HG03442 (cell line): ENCODE data around the gene XPR1.
"Not testable (repeated sequence)": the region's sequence is repeated elsewhere in the genome, so short reads cannot be mapped to it uniquely, and the experiment has no call there.

Experiments used
- ATAC-seq: cut with Tn5 transposase; IDR thresholded peaks from one replicate; pipeline ENCODE4 v1.9.1; 2021; ENCODE audit warnings: mild to moderate bottlenecking, moderate library complexity; ENCODE audit not compliant: unreplicated experiment

XPR1 gene

GRCh38 chr1:180777072-180777689 is 145.4 kb downstream of the XPR1 start:
- no peak for ATAC-seq

DNA sequence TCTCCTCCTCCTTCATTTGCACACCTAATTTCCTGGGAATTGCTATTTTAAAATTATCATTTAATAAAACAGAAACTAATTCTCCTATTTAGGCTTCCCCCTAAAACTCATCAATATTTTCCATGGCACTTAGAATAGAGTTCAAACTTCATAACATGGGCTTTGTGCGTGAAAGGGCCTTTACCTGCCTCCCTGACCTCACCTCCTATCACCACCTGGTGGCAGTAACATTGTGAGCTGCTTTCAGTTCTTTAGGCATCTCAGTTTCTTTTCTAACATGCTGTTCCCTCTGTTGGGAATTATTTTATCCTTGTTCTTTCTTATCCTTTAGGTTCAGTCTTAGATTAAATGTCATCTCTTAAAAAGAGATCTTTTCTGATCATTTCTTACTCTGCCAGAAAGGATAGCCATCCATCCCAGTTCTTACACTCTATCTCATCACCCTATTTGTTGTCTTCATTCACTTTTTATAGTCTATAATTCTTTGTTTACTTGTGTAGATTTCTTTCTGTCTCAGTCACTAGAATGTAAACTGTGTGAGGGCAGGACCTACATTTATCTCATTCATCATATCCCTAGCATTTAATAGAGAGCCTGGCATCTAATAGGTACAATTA is 147.1 kb downstream of the XPR1 start:
- ATAC-seq = no peak

DNA sequence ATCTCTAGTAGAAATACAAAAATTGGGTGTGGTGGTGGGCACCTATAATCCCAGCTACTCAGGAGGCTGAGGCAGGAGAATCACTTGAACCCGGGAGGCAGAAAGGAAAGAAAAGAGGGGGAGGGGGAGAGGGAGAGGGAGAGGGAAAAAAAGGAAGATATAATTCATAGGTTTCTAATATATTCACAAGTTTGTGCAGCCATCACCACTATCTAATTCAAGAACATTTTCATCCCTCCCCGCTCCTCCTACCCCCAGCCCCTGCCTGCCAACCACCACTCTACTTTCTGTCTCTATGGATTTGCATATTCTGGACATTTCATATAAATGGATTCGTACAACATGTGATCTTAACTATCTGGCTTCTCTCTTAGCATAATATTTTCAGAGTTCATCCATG is 147.8 kb downstream of the XPR1 start:
- no peak for ATAC-seq

GRCh38 chr1:180781718-180782117 is 149.9 kb downstream of the XPR1 start:
- ATAC-seq = no peak

GRCh38 chr1:180785291-180785690 is 153.5 kb downstream of the XPR1 start:
- ATAC-seq = no peak

GRCh38 chr1:180785887-180786286 is 154.1 kb downstream of the XPR1 start:
- no peak for ATAC-seq

GRCh38 chr1:180786624-180787023 is 154.8 kb downstream of the XPR1 start:
- no peak for ATAC-seq

- ATAC-seq = no peak
Observed at GRCh38 chr1:180787628-180788307, 155.9 kb downstream of the XPR1 start.

GRCh38 chr1:180789460-180789859 is 157.6 kb downstream of the XPR1 start:
- no peak for ATAC-seq

GRCh38 chr1:180791152-180791551 is 159.3 kb downstream of the XPR1 start:
- ATAC-seq = not testable (repeated sequence)

DNA sequence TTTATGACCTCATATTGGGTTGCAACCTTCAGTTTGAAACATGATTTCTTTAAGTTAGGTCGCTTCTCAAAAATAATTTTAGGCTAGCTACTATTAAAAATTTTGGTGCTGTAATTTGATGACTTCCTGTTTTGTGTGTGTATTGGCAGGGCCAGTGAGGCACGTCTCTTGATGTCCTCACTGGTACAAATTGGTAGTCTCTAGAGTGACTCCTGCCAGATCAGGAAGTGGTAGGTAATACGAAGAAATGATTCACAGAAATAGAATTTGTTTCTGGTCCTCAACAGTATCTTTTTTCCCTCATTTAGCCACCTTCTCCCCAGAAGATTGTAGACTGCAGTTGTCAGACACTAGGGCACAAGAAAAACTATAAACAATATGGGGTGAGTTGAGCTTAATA is 160.0 kb downstream of the XPR1 start:
- no peak for ATAC-seq

DNA sequence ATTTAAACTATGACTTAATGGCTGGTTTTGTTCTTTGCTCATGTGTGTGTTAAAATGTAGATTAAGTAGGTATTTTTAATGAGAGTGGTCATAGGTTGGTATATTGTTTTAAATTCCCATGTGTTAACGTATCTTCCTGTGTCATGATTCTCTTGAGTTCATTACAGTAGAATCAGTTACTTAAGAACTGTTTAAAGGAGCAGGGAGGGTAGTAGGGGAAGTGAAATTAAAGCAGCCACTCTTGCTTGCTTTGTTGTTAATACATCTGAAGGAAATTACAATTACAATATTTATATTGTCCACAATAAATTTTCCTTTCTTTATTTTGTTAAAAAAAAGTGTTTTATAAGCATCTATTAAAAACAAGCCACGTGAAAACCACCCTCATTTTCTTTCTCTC is 161.6 kb downstream of the XPR1 start:
- no peak for ATAC-seq

DNA sequence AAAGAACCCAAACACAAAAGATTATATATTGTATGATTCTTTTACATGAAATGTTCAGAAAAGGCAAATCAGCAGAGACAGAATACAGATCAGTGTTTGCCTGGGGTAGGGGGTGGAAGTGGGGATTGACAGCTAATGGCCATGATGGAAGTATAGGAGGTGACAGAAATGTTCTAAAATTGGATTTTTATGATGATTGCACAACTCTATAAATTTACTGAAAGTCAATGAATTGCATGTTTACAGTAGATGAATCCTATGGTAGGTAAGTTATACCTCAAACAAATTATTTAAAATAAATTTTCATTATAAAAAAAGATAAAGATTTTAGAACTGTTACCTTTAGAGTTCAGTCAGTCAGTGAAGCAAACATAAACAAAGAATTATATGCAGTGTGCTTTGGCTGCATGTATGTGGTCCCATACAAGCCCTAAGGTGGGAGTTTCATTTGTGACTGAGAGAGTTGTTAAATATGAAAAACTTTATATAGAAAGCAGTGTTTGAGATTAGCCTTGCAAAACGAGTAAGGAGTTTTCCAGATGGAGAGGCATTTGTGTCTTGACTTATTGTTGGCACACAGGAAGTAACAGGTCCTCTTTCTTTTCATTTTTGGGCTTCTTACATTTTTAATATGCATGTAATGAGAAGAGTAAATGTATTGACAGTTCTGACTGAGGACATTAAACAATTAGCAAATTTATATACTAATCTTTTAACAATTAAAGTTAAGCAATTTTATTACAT is 165.2 kb downstream of the XPR1 start:
- no peak for ATAC-seq

GRCh38 chr1:180800945-180801344 is 169.1 kb downstream of the XPR1 start:
- no peak for ATAC-seq

DNA sequence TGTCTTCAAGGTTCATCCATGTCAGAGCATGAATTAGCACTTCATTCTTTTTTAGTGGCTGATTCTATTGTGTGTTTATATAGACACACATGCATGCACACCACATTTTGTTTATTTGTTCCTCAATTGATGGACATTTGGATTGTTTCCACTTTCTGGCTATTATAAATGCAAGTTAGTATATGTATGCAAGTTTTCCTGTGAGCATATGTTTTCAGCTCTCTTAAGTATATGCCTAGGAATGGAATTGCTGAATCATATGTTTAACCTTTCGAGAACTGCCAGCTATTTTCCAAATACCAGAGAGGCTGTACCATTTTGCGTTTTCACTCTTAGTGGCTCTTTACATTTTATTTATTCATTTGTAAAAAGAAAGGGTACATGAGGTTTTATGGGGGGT is 171.0 kb downstream of the XPR1 start:
- ATAC-seq = no peak

- peak; percentile 80 for ATAC-seq
Observed at GRCh38 chr1:180805316-180805715, 173.5 kb downstream of the XPR1 start.

- ATAC-seq = no peak
Observed at GRCh38 chr1:180811298-180811697, 179.5 kb downstream of the XPR1 start.

GRCh38 chr1:180811886-180812285 is 180.1 kb downstream of the XPR1 start:
- ATAC-seq = no peak

DNA sequence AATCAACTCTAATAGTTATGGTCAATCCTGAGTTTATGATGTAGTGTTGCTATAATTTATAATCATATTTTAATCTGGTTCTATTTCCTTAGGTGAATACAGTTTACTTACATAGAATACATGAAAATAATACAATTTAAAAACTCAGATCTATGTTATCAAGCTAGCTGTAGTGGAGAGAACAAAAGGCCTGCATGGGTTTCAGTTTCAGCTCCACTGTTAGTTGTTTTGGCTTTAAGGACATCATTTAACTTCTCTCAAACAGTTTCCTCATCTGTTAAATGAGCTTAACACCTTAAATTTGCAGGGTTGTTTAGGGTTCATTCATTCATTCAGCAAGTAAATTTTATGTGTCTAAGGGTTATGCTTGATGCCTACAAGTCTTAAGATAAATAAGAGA is 182.4 kb downstream of the XPR1 start:
- ATAC-seq = no peak

- ATAC-seq = no peak
Observed at GRCh38 chr1:180815188-180815587, 183.4 kb downstream of the XPR1 start.

GRCh38 chr1:180816132-180816531 is 184.3 kb downstream of the XPR1 start:
- ATAC-seq = no peak

DNA sequence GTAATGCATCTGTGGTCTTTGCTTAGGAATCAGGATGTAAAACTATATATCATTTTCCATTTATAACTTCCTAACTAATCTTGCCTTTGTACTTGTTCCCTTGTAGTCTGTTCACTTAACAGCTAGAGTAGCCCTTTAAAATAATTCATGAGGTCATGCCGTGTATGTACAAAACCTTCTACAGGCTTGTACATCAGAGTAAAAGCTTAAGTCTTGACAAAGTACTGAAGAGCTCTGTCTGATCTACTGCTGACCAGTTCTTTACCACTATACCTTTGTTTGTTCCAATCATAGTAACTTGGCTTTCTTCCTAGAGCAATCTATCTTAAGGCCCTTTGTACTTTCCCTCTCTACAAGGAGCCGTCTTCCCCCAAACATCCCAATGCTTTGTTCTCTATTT is 190.1 kb downstream of the XPR1 start:
- no peak for ATAC-seq
